Measurements from ENCODE around the gene CRLF3.
"Not testable (repeated sequence)": the region's sequence is repeated elsewhere in the genome, so short reads cannot be mapped to it uniquely, and the experiment has no call there.

The CRLF3 gene

GRCh38 chr17:30812218-30813177, 12.0 kb downstream of the CRLF3 start:
- DNase-seq = peak in 1 of 2 experiments; percentile 40

- no peak for DNase-seq
These were observed 14.6 kb downstream of the CRLF3 start for GRCh38 chr17:30809867-30810266.

- DNase-seq = no peak
These were observed 15.7 kb downstream of the CRLF3 start for GRCh38 chr17:30808785-30809286.

GRCh38 chr17:30807896-30808295, 16.6 kb downstream of the CRLF3 start:
- no peak for DNase-seq

GRCh38 chr17:30805944-30806456, 18.5 kb downstream of the CRLF3 start:
- DNase-seq = no peak

- no peak for DNase-seq
These were observed 22.8 kb downstream of the CRLF3 start for GRCh38 chr17:30801671-30802070.

- no peak for DNase-seq
These were observed 28.5 kb downstream of the CRLF3 start for GRCh38 chr17:30796016-30796415.

GRCh38 chr17:30794372-30794771, 30.1 kb downstream of the CRLF3 start:
- no peak for DNase-seq

- no peak for DNase-seq
These were observed 31.1 kb downstream of the CRLF3 start for GRCh38 chr17:30793282-30793977.

- DNase-seq = no peak
These were observed 34.2 kb downstream of the CRLF3 start for GRCh38 chr17:30790279-30790678.

GRCh38 chr17:30788918-30789317, 35.6 kb downstream of the CRLF3 start:
- DNase-seq = no peak

GRCh38 chr17:30782206-30782605, 42.3 kb downstream of the CRLF3 start:
- no peak for DNase-seq

- DNase-seq = peak; percentile 29 to 30
These were observed 44.1 kb downstream of the CRLF3 start for GRCh38 chr17:30780343-30780742.

- DNase-seq = not testable (repeated sequence)
These were observed 55.7 kb downstream of the CRLF3 start for GRCh38 chr17:30768771-30769170.

- DNase-seq = peak in 1 of 2 experiments; percentile 26
These were observed 56.7 kb downstream of the CRLF3 start for GRCh38 chr17:30767641-30768404.

- no peak for DNase-seq
These were observed 63.4 kb downstream of the CRLF3 start for GRCh38 chr17:30761060-30761459.

GRCh38 chr17:30753291-30753690, 71.2 kb downstream of the CRLF3 start:
- not testable (repeated sequence) for DNase-seq

GRCh38 chr17:30750982-30751381, 73.5 kb downstream of the CRLF3 start:
- DNase-seq = peak in 1 of 2 experiments; percentile 31

- DNase-seq = not testable (repeated sequence)
These were observed 76.9 kb downstream of the CRLF3 start for GRCh38 chr17:30747621-30748020.

- not testable (repeated sequence) for DNase-seq
These were observed 81.8 kb downstream of the CRLF3 start for GRCh38 chr17:30742669-30743068.

- DNase-seq = not testable (repeated sequence)
These were observed 88.1 kb downstream of the CRLF3 start for GRCh38 chr17:30736371-30736770.

- not testable (repeated sequence) for DNase-seq
These were observed 88.8 kb downstream of the CRLF3 start for GRCh38 chr17:30735644-30736043.

GRCh38 chr17:30735206-30735605, 89.3 kb downstream of the CRLF3 start:
- not testable (repeated sequence) for DNase-seq

All from activated CD4-positive, alpha-beta T cell treated with anti-CD3 and anti-CD28 coated beads, Interleukin-2, amount 50 U/mL, for 48 hours (primary cell).